Stimulated activated CD4-positive, alpha-beta T cell treated with anti-CD3 and anti-CD28 coated beads, Interleukin-1b, Interleukin-23, amount 100 ng/mL, for 1 hour (primary cell): ENCODE data around the gene IPO8.
A peak's percentile ranks its signal among the peaks of the same experiment; 100 is the strongest.

Experiments
- DNase-seq, 2 donors: peaks; one replicate each; pipeline ENCODE4 v3.0.0-alpha.2; 2020; ENCODE audit warnings: low read depth in 2 of 2

The IPO8 gene

GRCh38 chr12:30695199-30696102 lies at the start of gene IPO8:
Gene IPO8 (minus strand): TSS chr12:30695869. CDS start chr12:30695647, 222 bp downstream.
- DNase-seq = peak; percentile 49 to 66

GRCh38 chr12:30744321-30744720 lies 48.7 kb upstream of the IPO8 start:
- no peak for DNase-seq

GRCh38 chr12:30740274-30740673 lies 44.6 kb upstream of the IPO8 start:
- DNase-seq = no peak

DNA sequence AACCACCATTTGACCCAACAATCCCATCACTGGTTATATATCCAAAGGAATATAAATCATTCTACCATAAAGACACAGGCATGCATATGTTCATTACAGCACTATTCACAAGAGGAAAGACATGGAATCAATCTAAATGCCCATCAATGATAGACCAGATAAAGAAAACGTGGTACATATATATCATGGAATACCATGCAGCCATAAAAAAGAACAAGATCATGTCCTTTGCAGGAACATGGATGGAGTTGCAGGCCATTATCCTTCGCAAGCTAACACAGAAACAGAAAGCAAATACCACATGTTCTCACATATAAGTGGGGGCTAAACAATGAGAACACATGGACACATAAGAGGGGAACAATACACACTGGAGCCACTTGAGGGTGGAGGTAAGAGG lies 43.4 kb upstream of the IPO8 start:
- no peak for DNase-seq

- no peak for DNase-seq
These were observed 37.4 kb upstream of the IPO8 start for GRCh38 chr12:30732954-30733637.

DNA sequence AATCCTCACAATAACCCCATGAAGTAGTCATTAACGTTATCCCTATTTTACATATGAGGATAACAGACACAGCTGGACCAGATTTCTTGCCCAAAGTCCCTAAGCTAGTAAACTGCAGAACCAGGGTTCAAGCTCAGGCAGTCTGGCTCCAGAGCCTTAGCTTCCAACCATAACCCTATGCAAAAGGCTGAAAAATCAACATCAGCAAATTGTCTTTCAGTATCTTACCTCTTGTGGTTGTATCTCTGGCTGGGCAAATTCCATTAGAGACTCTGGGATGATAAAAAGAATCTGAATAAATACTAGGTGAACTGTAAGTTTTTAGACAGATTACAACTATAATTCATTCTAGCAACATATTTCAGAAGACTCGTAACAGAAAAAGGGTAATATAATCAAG lies 34.3 kb upstream of the IPO8 start:
- no peak for DNase-seq

- no peak for DNase-seq
These were observed 33.9 kb upstream of the IPO8 start for GRCh38 chr12:30729547-30729946.

GRCh38 chr12:30726647-30727046 lies 31.0 kb upstream of the IPO8 start:
- DNase-seq = no peak

GRCh38 chr12:30725739-30726138 lies 30.1 kb upstream of the IPO8 start:
- DNase-seq = no peak

DNA sequence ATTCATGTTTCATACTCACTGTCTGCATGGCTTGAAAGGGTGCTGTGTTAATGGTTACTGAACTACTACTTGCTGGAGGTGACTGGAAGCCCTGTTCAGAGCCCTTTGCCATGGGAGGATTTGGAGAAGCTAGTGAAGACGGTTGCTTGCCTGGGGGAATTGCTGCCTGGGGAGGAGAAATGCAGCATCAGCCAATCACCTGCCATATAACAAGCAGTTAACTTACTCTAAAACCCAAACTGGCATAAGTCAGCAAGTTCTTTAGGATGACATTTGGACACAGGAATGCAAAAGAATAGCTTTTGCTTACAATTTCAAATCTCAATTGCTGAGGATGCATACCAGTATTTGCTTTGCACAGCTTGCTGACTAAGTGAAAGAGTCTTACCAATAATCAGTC lies 23.4 kb upstream of the IPO8 start:
- DNase-seq = no peak

- DNase-seq = no peak
These were observed 12.1 kb upstream of the IPO8 start for GRCh38 chr12:30707613-30708342.

GRCh38 chr12:30706476-30706875 lies 10.8 kb upstream of the IPO8 start:
- no peak for DNase-seq

DNA sequence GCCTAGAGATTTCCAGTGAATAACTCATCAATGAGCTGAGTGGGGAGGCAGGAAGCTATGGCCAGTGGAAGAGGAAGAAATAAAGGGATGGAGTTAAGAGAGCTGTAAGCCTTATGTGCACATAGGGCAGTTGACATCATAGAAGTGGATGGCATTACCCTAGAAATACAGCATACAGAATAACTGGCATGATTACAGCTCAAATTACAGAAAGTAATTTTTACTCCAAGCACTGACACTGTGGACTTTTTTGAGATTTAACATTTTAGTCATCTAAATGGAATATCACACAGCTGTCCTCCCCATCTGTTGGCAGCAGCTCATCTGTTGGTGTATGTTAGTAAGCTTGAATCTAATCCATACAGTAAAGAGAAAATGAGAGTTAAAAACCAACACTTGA lies 5.4 kb upstream of the IPO8 start:
- no peak for DNase-seq

DNA sequence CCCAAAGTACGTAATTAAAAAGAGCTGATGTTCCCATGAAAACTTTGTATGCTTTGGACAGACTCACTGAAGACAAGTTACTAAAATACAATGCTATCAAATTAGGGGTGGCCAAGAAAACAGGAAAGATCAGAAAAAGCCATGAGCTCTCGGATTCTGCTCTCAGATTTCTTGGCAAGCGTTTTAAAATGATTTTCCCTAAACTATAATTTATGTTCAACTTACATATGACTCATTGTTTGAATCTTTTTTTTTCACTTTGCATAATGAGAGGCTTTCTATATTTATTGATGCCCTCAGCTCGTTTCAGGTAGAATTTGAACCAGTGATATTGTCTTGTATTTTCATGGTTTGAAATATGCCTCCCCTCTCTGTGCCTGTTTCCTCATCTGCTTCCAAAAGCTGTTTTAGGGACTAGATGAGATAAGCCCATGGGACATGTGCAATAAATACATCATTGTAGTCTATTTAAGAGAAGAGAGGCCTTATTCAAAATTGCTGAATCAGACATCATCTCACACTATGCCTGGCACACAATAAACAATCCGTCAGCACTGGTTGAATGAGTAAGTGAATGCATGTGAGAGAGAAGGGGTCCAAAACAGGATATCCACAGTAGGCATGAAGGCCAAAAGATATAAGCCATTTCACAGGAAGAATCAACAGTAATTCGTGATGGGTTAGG lies 4.7 kb upstream of the IPO8 start:
- DNase-seq = no peak

DNA sequence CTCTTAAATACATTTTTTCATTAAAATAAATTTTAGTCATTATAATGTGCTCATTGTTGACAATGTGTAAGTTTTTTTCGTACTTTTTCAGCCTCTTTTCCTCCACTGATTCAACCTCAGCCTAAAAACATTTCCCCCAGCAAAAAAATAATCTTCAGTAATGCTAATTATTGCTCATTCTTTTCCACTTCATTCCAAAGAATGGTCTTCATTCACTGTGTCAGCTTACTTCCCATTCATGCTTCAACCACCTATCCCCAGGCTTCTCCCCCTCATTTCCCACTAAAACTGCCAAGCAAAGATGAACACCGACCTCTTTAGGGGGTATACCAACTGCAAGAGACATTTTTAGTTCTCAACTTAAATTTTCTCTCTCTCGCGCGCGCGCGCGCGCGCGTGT lies 2.7 kb upstream of the IPO8 start:
- no peak for DNase-seq

GRCh38 chr12:30696943-30697342 lies 1.3 kb upstream of the IPO8 start:
- DNase-seq = no peak

DNA sequence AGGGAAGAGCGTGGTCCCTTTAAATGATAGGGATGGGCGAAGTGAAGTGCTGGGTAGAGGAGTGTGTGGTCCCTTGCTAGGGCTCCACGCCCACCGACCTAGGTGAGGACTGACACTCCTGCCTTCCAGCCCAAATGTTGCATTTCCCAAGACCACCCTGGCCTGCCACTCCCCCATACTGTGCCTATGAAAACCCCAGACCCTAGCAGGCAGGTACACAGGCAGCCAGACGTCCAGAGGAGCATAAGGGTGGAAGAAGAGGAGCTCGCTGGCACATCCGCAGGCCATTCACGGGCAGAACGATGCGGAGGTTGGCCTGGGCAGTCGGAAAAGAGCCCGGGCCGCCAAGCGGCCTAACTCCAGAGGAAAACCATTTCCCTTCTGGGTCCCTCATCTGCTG lies 817 bp upstream of the IPO8 start:
- DNase-seq = no peak

DNA sequence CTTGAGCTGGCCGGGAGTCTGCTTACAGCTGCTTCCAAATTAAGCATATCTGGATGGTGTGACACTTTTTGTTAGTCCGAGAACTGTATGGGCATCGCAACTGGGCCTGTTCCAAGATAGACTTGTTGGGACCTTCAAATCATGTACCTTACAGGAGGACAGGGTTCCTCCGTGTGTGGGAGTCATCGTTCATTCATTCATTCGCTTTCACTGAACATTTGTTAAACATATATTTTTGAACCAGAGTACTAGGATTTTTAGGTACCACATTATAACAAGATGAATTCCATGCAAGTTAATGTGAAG lies 387 bp upstream of the IPO8 start:
- DNase-seq = no peak

DNA sequence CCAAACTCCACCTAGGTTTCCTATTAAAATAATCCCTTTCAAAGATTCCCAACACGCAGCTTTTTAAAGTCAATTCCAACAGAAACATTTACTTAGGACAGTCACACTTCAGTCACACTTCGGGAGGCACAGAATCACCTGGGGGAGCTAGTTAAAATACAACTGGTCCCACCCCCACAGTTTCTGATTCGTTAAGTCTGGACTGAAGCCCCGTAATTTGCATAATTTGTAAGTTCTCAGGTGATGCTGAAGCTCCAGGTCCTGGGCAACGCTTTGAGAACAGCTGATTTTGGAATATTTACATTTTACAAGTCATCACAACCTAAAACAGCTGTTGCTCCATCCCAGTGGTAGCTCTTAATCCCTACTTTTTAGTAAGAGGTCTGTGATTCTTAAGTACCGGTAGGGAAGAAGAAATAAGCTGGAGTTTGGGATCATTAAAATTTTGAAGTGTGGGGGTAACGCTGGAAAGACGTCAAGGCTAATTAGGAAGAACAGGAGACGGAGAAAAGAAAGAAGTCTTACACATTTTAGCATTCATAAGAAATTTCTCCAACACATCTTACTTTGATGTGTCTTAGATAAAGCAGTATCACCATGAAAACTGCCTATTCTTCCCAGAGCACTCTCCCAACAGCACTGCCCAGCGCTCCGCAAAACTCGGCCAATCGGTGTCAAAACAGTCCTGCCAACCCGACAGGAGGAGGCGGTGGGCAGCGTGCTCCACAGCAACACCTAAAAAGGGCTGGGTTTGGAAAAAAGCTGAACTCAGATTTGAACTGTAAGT lies 1.1 kb downstream of the IPO8 start:
- DNase-seq = no peak

GRCh38 chr12:30692470-30692869 lies 3.2 kb downstream of the IPO8 start:
- DNase-seq = no peak

GRCh38 chr12:30691122-30691879 lies 4.4 kb downstream of the IPO8 start:
- no peak for DNase-seq
